Anterior cingulate cortex (tissue), 58 donors: Measurements from ENCODE around the gene SUGP1.

Experiments
- DNase-seq, 58 donors: peaks; one replicate each; lab custom pipeline; 2025; lab: John Stamatoyannopoulos, UW

Gene SUGP1

GRCh38 chr19:19343016-19343362, 22.7 kb upstream of the SUGP1 start:
- no peak for DNase-seq

GRCh38 chr19:19342086-19343015, 22.0 kb upstream of the SUGP1 start:
- DNase-seq = peak in 34 of 58 donors; percentile 2 to 71 (median 23)

GRCh38 chr19:19341026-19341425, 20.7 kb upstream of the SUGP1 start:
- no peak for DNase-seq

GRCh38 chr19:19338082-19338481, 17.8 kb upstream of the SUGP1 start:
- no peak for DNase-seq

GRCh38 chr19:19337120-19337519, 16.8 kb upstream of the SUGP1 start:
- peak in 5 of 58 donors; percentile 2 to 24 (median 7) for DNase-seq

- DNase-seq = peak in 4 of 58 donors; percentile 20 to 55 (median 36)
Observed at GRCh38 chr19:19336597-19336996, 16.3 kb upstream of the SUGP1 start.

- DNase-seq = no peak
Observed at GRCh38 chr19:19335408-19336158, 15.3 kb upstream of the SUGP1 start.

GRCh38 chr19:19334989-19335344, 14.7 kb upstream of the SUGP1 start:
- no peak for DNase-seq

- DNase-seq = no peak
Observed at GRCh38 chr19:19334063-19334988, 14.0 kb upstream of the SUGP1 start.

GRCh38 chr19:19329126-19329525, 8.8 kb upstream of the SUGP1 start:
- DNase-seq = no peak

- no peak for DNase-seq
Observed at GRCh38 chr19:19327672-19328071, 7.4 kb upstream of the SUGP1 start.

GRCh38 chr19:19324059-19324770, 3.9 kb upstream of the SUGP1 start:
- peak in 1 of 58 donors; percentile 21 for DNase-seq

GRCh38 chr19:19321141-19321577, 850 bp upstream of the SUGP1 start:
- peak in 1 of 58 donors; percentile 9 for DNase-seq

- DNase-seq = peak in 2 of 58 donors; percentile 40 to 43
Observed at GRCh38 chr19:19319732-19320360, 463 bp downstream of the SUGP1 start.

- DNase-seq = no peak
Observed at GRCh38 chr19:19316082-19316481, 4.2 kb downstream of the SUGP1 start.

GRCh38 chr19:19315444-19315843, 4.9 kb downstream of the SUGP1 start:
- no peak for DNase-seq

- no peak for DNase-seq
Observed at GRCh38 chr19:19308373-19308772, 11.9 kb downstream of the SUGP1 start.

- DNase-seq = no peak
Observed at GRCh38 chr19:19306191-19306590, 14.1 kb downstream of the SUGP1 start.

GRCh38 chr19:19305696-19306095, 14.6 kb downstream of the SUGP1 start:
- peak in 9 of 58 donors; percentile 1 to 38 (median 16) for DNase-seq
